Small intestine (tissue), 7 donors: ENCODE measurements around the gene PIGH. TPM values are rescaled to one million over a fixed set of nuclear protein-coding genes. Genes with fewer than 3 reads are reported as not detected.

ENCODE experiments used
- DNase-seq, 2 donors: peaks; one replicate each; pipeline versions ENCODE4 v3.0.0 to v3.0.0-alpha.2; 2013
- FAIRE-seq: peaks from 2 replicates; lab custom pipeline; 2012; peaks lifted over from hg19 to GRCh38; lab: Jason Lieb, UNC
- H3K27ac ChIP-seq, 3 donors: one replicate each; pipeline ENCODE4 v1.5.1; 2013; ENCODE audit warnings: low read length in 2 of 3, mild to moderate bottlenecking in 2 of 3, control low read depth in 1 of 3, inconsistent platforms in 1 of 3, low read depth in 1 of 3, moderate library complexity in 1 of 3
- H3K27me3 ChIP-seq, 3 donors: one replicate each; pipeline ENCODE4 v1.6.1; 2013; ENCODE audit warnings: low read length in 3 of 3, inconsistent platforms in 1 of 3; ENCODE audit not compliant: control insufficient read depth in 3 of 3, insufficient read depth in 3 of 3
- H3K36me3 ChIP-seq, 3 donors: one replicate each; pipeline ENCODE4 v1.6.1; 2013; ENCODE audit warnings: low read length in 3 of 3, inconsistent platforms in 1 of 3, low read depth in 1 of 3, mild to moderate bottlenecking in 1 of 3, moderate library complexity in 1 of 3; ENCODE audit not compliant: control insufficient read depth in 3 of 3, insufficient read depth in 2 of 3
- H3K4me1 ChIP-seq, 3 donors: one replicate each; pipeline ENCODE4 v1.6.1; 2013; ENCODE audit warnings: low read length in 2 of 3, inconsistent platforms in 1 of 3, low read depth in 1 of 3, mild to moderate bottlenecking in 1 of 3, moderate library complexity in 1 of 3; ENCODE audit not compliant: control insufficient read depth in 3 of 3, insufficient read depth in 2 of 3
- H3K4me3 ChIP-seq, 3 donors: one replicate each; pipeline ENCODE4 v1.5.1; 2013; ENCODE audit warnings: low read length in 3 of 3, control low read depth in 1 of 3, inconsistent platforms in 1 of 3, low read depth in 1 of 3, mild to moderate bottlenecking in 1 of 3, moderate library complexity in 1 of 3
- H3K9me3 ChIP-seq, 2 donors: one replicate each; pipeline ENCODE4 v1.6.1; 2013; ENCODE audit warnings: low read depth in 1 of 2, low read length in 1 of 2; ENCODE audit not compliant: control insufficient read depth in 2 of 2, insufficient read depth in 1 of 2
- WGBS, 3 donors: extraction: QIAGEN DNeasy Blood & Tissue Kit; methylation state at CpG; one replicate each; pipeline ENCODE4 v1.1.7; 2013; 5-methylcytosine and 5-hydroxymethylcytosine counted together
- polyA plus RNA-seq, 4 donors: library from polyadenylated mRNA; stranded (reverse) in 3 of 4; unstranded in 1 of 4; fragments of 200-250 nt in 3 of 4; fragments of 120-200 nt in 1 of 4; gene quantifications; one replicate each; pipeline versions ENCODE4 v1.2.1 to v1.2.3, GENCODE V29; 2013
- donor health status: healthy with polysubstance abuse.
- donor health status: control.
- donor health status: control.
- donor health status: Bipolar disorder and iron deficiency.
- donor health status: healthy.

PIGH gene
- polyA plus RNA-seq, 4 donors: 19.6 to 53.9 (median 22.6) TPM

GRCh38 chr14:67622675-67623074 lies 22.6 kb upstream of the PIGH start:
- Histone ChIP-seq H3K4me1 (peaks cover 0 to 13% (median 5%) of the 10 kb centered on the region in 3 donors), H3K4me3 (no peak overlapping the region), H3K27me3 (peaks cover 0 to 8% (median 0%) of the 10 kb centered on the region in 3 donors), H3K9me3 (no peaks in the 10 kb centered on the region), H3K36me3 (no peaks in the 10 kb centered on the region), H3K27ac (no peak overlapping the region)
- no peak for DNase-seq
- 51 to 86% (median 78%) methylated on average over 4 of the region's 4 CpGs for WGBS, 3 donors
- no peak for FAIRE-seq

GRCh38 chr14:67620217-67620785 lies 20.2 kb upstream of the PIGH start:
- peak in 1 of 2 donors; percentile 48 for DNase-seq
- Histone ChIP-seq H3K27ac (peak overlapping the region in 2 of 3 donors; percentile 61 to 75), H3K27me3 (peaks cover 0 to 8% (median 0%) of the 10 kb centered on the region in 3 donors), H3K36me3 (no peaks in the 10 kb centered on the region), H3K4me3 (peak overlapping the region; percentile 30 to 75 (median 63)), H3K9me3 (no peaks in the 10 kb centered on the region), H3K4me1 (peaks cover 0 to 13% (median 5%) of the 10 kb centered on the region in 3 donors)
- no peak for FAIRE-seq
- WGBS, 3 donors: 2 to 11% (median 9%) methylated on average over 19 of the region's 19 CpGs

GRCh38 chr14:67619446-67620216 lies 19.6 kb upstream of the PIGH start, which contains the start of gene ARG2:
Gene ARG2 (plus strand): TSS chr14:67619920. CDS start chr14:67619978, 58 bp downstream.
- Histone ChIP-seq H3K27me3 (peaks cover 0 to 8% (median 0%) of the 10 kb centered on the region in 3 donors), H3K4me3 (peak within 1 kb of the TSS; percentile 30 to 75 (median 63)), H3K36me3 (no peaks in the 10 kb centered on the region), H3K4me1 (peaks cover 0 to 13% (median 5%) of the 10 kb centered on the region in 3 donors), H3K9me3 (no peaks in the 10 kb centered on the region), H3K27ac (peak within 1 kb of the TSS; percentile 38 to 75 (median 61))
- WGBS, 3 donors: 0 to 1% (median 0%) methylated on average over 51 to 62 of the region's 62 CpGs
- peak; percentile 99 for DNase-seq
- FAIRE-seq: no peak

- H3K27ac ChIP-seq: peak overlapping the region in 1 of 3 donors; percentile 75
- H3K27me3 ChIP-seq: peaks cover 0 to 8% (median 0%) of the 10 kb centered on the region in 3 donors
- peaks cover 0 to 13% (median 5%) of the 10 kb centered on the region in 3 donors for H3K4me1 ChIP-seq
- peak; percentile 74 to 84 for DNase-seq
- H3K4me3 ChIP-seq: no peak overlapping the region
- no peak for FAIRE-seq
- no peaks in the 10 kb centered on the region for H3K36me3 ChIP-seq
- no peaks in the 10 kb centered on the region for H3K9me3 ChIP-seq
Measured at GRCh38 chr14:67618617-67619063, 18.6 kb upstream of the PIGH start.

- peaks cover 0 to 2% (median 0%) of the 10 kb centered on the region in 3 donors for H3K27me3 ChIP-seq
- H3K4me1 ChIP-seq: no peaks in the 10 kb centered on the region
- H3K36me3 ChIP-seq: no peaks in the 10 kb centered on the region
- no peaks in the 10 kb centered on the region for H3K9me3 ChIP-seq
- no peak overlapping the region for H3K4me3 ChIP-seq
- 50 to 83% (median 70%) methylated on average over 1 of the region's 1 CpG for WGBS, 3 donors
- H3K27ac ChIP-seq: no peak overlapping the region
- FAIRE-seq (no peak), DNase-seq (no peak)
Measured at GRCh38 chr14:67610491-67610890, 10.4 kb upstream of the PIGH start.

- H3K9me3 ChIP-seq: no peaks in the 10 kb centered on the region
- H3K27ac ChIP-seq: no peak overlapping the region
- FAIRE-seq (no peak), DNase-seq (no peak)
- 71 to 81% (median 79%) methylated on average over 10 of the region's 10 CpGs for WGBS, 3 donors
- H3K27me3 ChIP-seq: peaks cover 0 to 2% (median 0%) of the 10 kb centered on the region in 3 donors
- no peaks in the 10 kb centered on the region for H3K4me1 ChIP-seq
- no peak overlapping the region for H3K4me3 ChIP-seq
- H3K36me3 ChIP-seq: no peaks in the 10 kb centered on the region
Measured at GRCh38 chr14:67609642-67610310, 9.7 kb upstream of the PIGH start.

- Histone ChIP-seq H3K4me3 (no peak overlapping the region), H3K4me1 (no peaks in the 10 kb centered on the region), H3K36me3 (no peaks in the 10 kb centered on the region), H3K9me3 (no peaks in the 10 kb centered on the region), H3K27ac (no peak overlapping the region), H3K27me3 (peaks cover 0 to 2% (median 0%) of the 10 kb centered on the region in 3 donors)
- DNase-seq (no peak), FAIRE-seq (no peak)
- WGBS, 3 donors: 91 to 95% (median 92%) methylated on average over 5 of the region's 5 CpGs
Measured at GRCh38 chr14:67607646-67608045, 7.6 kb upstream of the PIGH start.

- Histone ChIP-seq H3K27me3 (no peaks in the 10 kb centered on the region), H3K4me1 (peaks cover 0 to 4% (median 0%) of the 10 kb centered on the region in 3 donors), H3K36me3 (no peaks in the 10 kb centered on the region), H3K9me3 (no peaks in the 10 kb centered on the region), H3K27ac (no peak overlapping the region), H3K4me3 (no peak overlapping the region)
- 69 to 74% (median 72%) methylated on average over 5 of the region's 5 CpGs for WGBS, 3 donors
- DNase-seq (no peak), FAIRE-seq (no peak)
Measured at GRCh38 chr14:67602995-67603545, 3.0 kb upstream of the PIGH start.
